ENCODE data around the gene MDK. TPM values are rescaled to one million over a fixed set of nuclear protein-coding genes. Genes with fewer than 3 reads are reported as not detected.

MDK gene
- total RNA-seq, 1 experiment from 2014 or later, result 286 TPM

DNA sequence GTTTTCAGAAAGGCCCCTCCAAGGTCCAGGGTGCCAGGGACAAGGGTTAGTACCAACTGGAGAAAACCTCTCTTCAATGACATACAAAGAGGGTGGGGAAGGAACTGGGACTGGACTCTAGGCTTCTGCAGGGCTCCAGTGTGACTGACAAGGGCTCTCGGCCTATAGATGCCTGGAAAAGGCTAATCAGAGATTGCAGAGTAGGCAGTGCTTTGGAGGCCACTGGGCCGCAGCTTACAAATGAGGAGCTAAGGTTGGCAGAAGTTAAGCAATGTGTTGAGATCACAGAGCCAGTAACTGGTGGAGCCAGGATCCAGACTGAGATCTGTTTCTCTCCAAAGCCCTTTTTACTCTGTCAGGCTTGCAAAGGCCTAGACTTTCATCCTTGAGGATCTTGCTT, 41.7 kb upstream of the MDK start:
- CTCF ChIA-PET, result no interaction called here
- H3K4me1 ChIP-seq (ENCODE audit: control insufficient read depth in 1 of 2, insufficient read depth in 2 of 2, low read length in 2 of 2), result peaks cover 0 to 29% of the 10 kb centered on the region in 2 experiments; a peak in 3 of 4 replicates
- H3K27ac ChIP-seq (ENCODE audit: low read depth, low read length), result no peak overlapping the region
- H3K36me3 ChIP-seq (ENCODE audit: control insufficient read depth in 1 of 2, insufficient read depth in 2 of 2, low read length in 2 of 2), result no peaks in the 10 kb centered on the region
- no peaks in the 10 kb centered on the region for H3K27me3 ChIP-seq (ENCODE audit: insufficient read depth, low read length)
- no peak overlapping the region for H3K4me2 ChIP-seq (ENCODE audit: low read length)
- POLR2A ChIA-PET, result interaction anchor here (1.6 kb wide), 1 partner anchor 96 kb away, joined by 4 read pairs; no protein-coding TSS in a partner anchor
- no peaks in the 10 kb centered on the region for H4K20me1 ChIP-seq (ENCODE audit: insufficient read depth)
- RAD21 ChIA-PET (ENCODE audit: low non-redundant PET in 1 of 2, low total read pairs in 2 of 2, uncharacterized antibody in 2 of 2, unreplicated experiment in 2 of 2), result no interaction called here
- DNase-seq (ENCODE audit: low read depth, low spot score) (no peak), ATAC-seq (no peak)
- H2AFZ ChIP-seq (ENCODE audit: low read depth, low read length, poor library complexity, severe bottlenecking), result no peak overlapping the region
- H3K9ac ChIP-seq (ENCODE audit: low read length), result no peak overlapping the region
- no peaks in the 10 kb centered on the region for H3K79me2 ChIP-seq (ENCODE audit: insufficient read depth, low read length)
- no peak for TF ChIP-seq SRF (IDR thresholded peaks at IDR 0.05; ENCODE audit: low read depth)
- TF ChIP-seq REST (IDR thresholded peaks at IDR 0.05; ENCODE audit: low read depth), result no peak
- no peak for TF ChIP-seq SIN3A (IDR thresholded peaks at IDR 0.05; ENCODE audit: low read depth)
- TF ChIP-seq, protein P1, sequence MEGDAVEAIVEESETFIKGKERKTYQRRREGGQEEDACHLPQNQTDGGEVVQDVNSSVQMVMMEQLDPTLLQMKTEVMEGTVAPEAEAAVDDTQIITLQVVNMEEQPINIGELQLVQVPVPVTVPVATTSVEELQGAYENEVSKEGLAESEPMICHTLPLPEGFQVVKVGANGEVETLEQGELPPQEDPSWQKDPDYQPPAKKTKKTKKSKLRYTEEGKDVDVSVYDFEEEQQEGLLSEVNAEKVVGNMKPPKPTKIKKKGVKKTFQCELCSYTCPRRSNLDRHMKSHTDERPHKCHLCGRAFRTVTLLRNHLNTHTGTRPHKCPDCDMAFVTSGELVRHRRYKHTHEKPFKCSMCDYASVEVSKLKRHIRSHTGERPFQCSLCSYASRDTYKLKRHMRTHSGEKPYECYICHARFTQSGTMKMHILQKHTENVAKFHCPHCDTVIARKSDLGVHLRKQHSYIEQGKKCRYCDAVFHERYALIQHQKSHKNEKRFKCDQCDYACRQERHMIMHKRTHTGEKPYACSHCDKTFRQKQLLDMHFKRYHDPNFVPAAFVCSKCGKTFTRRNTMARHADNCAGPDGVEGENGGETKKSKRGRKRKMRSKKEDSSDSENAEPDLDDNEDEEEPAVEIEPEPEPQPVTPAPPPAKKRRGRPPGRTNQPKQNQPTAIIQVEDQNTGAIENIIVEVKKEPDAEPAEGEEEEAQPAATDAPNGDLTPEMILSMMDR (IDR thresholded peaks at IDR 0.05 in 2 of 3, conservative IDR thresholded peaks at IDR 0.05 in 1 of 3; ENCODE audit: borderline replicate concordance in 1 of 3, insufficient read depth in 1 of 3, low read depth in 2 of 3, low read length in 2 of 3), result no peak
- no peak for TF ChIP-seq ZNF274 (IDR thresholded peaks at IDR 0.05; ENCODE audit: low read depth, low read length)
- no peak for TF ChIP-seq YY1 (IDR thresholded peaks at IDR 0.05; ENCODE audit: extremely low read depth, insufficient replicate concordance, low read depth, low read length)
- no peak for TF ChIP-seq EGR1 (IDR thresholded peaks at IDR 0.05; ENCODE audit: low read depth)
- TF ChIP-seq FOSL1 (IDR thresholded peaks at IDR 0.05; ENCODE audit: low read depth), result no peak
- no peak for TF ChIP-seq EZH2phosphoT487 (IDR thresholded peaks at IDR 0.05; ENCODE audit: borderline replicate concordance)
- TF ChIP-seq RAD21 (IDR thresholded peaks at IDR 0.05; ENCODE audit: low read depth), result no peak
- TF ChIP-seq SP1 (IDR thresholded peaks at IDR 0.05; ENCODE audit: low read depth), result no peak
- TF ChIP-seq ATF3 (IDR thresholded peaks at IDR 0.05), result no peak
- TF ChIP-seq ZFX (IDR thresholded peaks at IDR 0.05), result no peak
- no peak for TF ChIP-seq POLR2A (IDR thresholded peaks at IDR 0.05; ENCODE audit: borderline replicate concordance, extremely low read depth, insufficient read depth, insufficient read length)
- TF ChIP-seq ZBTB33 (IDR thresholded peaks at IDR 0.05; ENCODE audit: extremely low read depth, insufficient replicate concordance, low read length), result no peak
- no peak for TF ChIP-seq JUND (IDR thresholded peaks at IDR 0.05)
- no peaks in the 10 kb centered on the region for H3K9me2 ChIP-seq (ENCODE audit: insufficient read depth)
- no peaks in the 10 kb centered on the region for H3K9me3 ChIP-seq (ENCODE audit: control insufficient read depth in 1 of 2, insufficient read depth in 1 of 2, low read depth in 1 of 2, low read length in 2 of 2)
- no TSS peak for BruUV-seq (replicated peaks)
- H3K4me3 ChIP-seq (replicated peaks in 1 of 2; ENCODE audit: low read depth in 1 of 2, low read length in 2 of 2), result no peak overlapping the region
- intact Hi-C loops (cut with micrococcal nuclease), result no loop called here
